Mesothelial cell of epicardium (in vitro differentiated cells): ENCODE data around the gene IFIT1. TPM values are rescaled to one million over a fixed set of nuclear protein-coding genes. Genes with fewer than 3 reads are reported as not detected.

ENCODE experiments used
- DNase-seq, 2 experiments: peaks; one replicate each; pipeline ENCODE4 v3.0.0; 2021; ENCODE audit warnings: low spot score in 2 of 2; ENCODE audit not compliant: unreplicated experiment in 2 of 2
- H3K27ac Mint-ChIP-seq: 2 replicates; pipeline ENCODE4 v1.8.0; 2021; ENCODE audit warnings: mixed read lengths
- H3K27me3 Mint-ChIP-seq: 2 replicates; pipeline ENCODE4 v1.8.0; 2021; ENCODE audit warnings: low read depth, mixed read lengths
- H3K36me3 Mint-ChIP-seq: 2 replicates; pipeline ENCODE4 v1.8.0; 2021; ENCODE audit warnings: mixed read lengths
- H3K4me1 Mint-ChIP-seq: 2 replicates; pipeline ENCODE4 v1.8.0; 2021; ENCODE audit warnings: mixed read lengths
- H3K4me3 Mint-ChIP-seq: 2 replicates; pipeline ENCODE4 v1.8.0; 2021; ENCODE audit warnings: mild to moderate bottlenecking, moderate library complexity, mixed read lengths
- H3K9me3 Mint-ChIP-seq: 2 replicates; pipeline ENCODE4 v1.8.0; 2021; ENCODE audit warnings: mixed read lengths
- CTCF ChIP-seq: fragments of 200-600 bp; sonication (generic); IDR thresholded peaks from one replicate; pipeline ENCODE4 v1.5.0; 2021; ENCODE audit warnings: antibody characterized with exemption; ENCODE audit not compliant: unreplicated experiment
- total RNA-seq: library from RNA; stranded (reverse); gene quantifications from 3 replicates; pipeline ENCODE4 v1.2.1, GENCODE V29; 2021

The IFIT1 gene
- total RNA-seq, 1 donor from 2014 or later, result 44.1 TPM

GRCh38 chr10:89357975-89358374 lies 34.4 kb upstream of the IFIT1 start:
- TF ChIP-seq CTCF, result no peak
- Mint-ChIP-seq H3K36me3 (peaks cover 7% of the 10 kb centered on the region), H3K4me3 (no peak overlapping the region), H3K4me1 (peaks cover 27% of the 10 kb centered on the region), H3K9me3 (peaks cover 6% of the 10 kb centered on the region), H3K27me3 (no peaks in the 10 kb centered on the region), H3K27ac (no peak overlapping the region)
- no peak for DNase-seq

- no peak for TF ChIP-seq CTCF
- Mint-ChIP-seq H3K27me3 (no peaks in the 10 kb centered on the region), H3K4me3 (no peak overlapping the region), H3K4me1 (peaks cover 30% of the 10 kb centered on the region), H3K27ac (no peak overlapping the region), H3K9me3 (no peaks in the 10 kb centered on the region), H3K36me3 (no peaks in the 10 kb centered on the region)
- DNase-seq, result no peak
Measured at GRCh38 chr10:89360157-89360556, 32.3 kb upstream of the IFIT1 start.

- H3K36me3 Mint-ChIP-seq, result no peaks in the 10 kb centered on the region
- H3K4me1 Mint-ChIP-seq, result peaks cover 24% of the 10 kb centered on the region
- no peak overlapping the region for H3K4me3 Mint-ChIP-seq
- TF ChIP-seq CTCF, result no peak
- DNase-seq, result no peak
- H3K27me3 Mint-ChIP-seq, result no peaks in the 10 kb centered on the region
- H3K27ac Mint-ChIP-seq, result no peak overlapping the region
- peaks cover 5% of the 10 kb centered on the region for H3K9me3 Mint-ChIP-seq
Measured at GRCh38 chr10:89362929-89363328, 29.5 kb upstream of the IFIT1 start.

GRCh38 chr10:89363729-89364442 lies 28.5 kb upstream of the IFIT1 start:
- H3K36me3 Mint-ChIP-seq, result no peaks in the 10 kb centered on the region
- H3K4me1 Mint-ChIP-seq, result peaks cover 30% of the 10 kb centered on the region
- DNase-seq, result no peak
- no peaks in the 10 kb centered on the region for H3K27me3 Mint-ChIP-seq
- TF ChIP-seq CTCF, result no peak
- no peak overlapping the region for H3K4me3 Mint-ChIP-seq
- peaks cover 5% of the 10 kb centered on the region for H3K9me3 Mint-ChIP-seq
- no peak overlapping the region for H3K27ac Mint-ChIP-seq

- DNase-seq, result no peak
- H3K36me3 Mint-ChIP-seq, result no peaks in the 10 kb centered on the region
- peaks cover 35% of the 10 kb centered on the region for H3K4me1 Mint-ChIP-seq
- H3K9me3 Mint-ChIP-seq, result peaks cover 5% of the 10 kb centered on the region
- H3K27ac Mint-ChIP-seq, result peak overlapping the region; percentile 8
- no peaks in the 10 kb centered on the region for H3K27me3 Mint-ChIP-seq
- H3K4me3 Mint-ChIP-seq, result no peak overlapping the region
- no peak for TF ChIP-seq CTCF
Measured at GRCh38 chr10:89364531-89364930, 27.9 kb upstream of the IFIT1 start.
